NCI-H187 (cell line): ENCODE measurements around the gene RPN1.
A peak's percentile ranks its signal among the peaks of the same experiment; 100 is the strongest.
"Not testable (repeated sequence)": the region's sequence is repeated elsewhere in the genome, so short reads cannot be mapped to it uniquely, and the experiment has no call there.

Source experiments
- DNase-seq, 2 experiments: peaks; one replicate each; lab custom pipeline; 2025; lab: John Stamatoyannopoulos, UW

The RPN1 gene

DNA sequence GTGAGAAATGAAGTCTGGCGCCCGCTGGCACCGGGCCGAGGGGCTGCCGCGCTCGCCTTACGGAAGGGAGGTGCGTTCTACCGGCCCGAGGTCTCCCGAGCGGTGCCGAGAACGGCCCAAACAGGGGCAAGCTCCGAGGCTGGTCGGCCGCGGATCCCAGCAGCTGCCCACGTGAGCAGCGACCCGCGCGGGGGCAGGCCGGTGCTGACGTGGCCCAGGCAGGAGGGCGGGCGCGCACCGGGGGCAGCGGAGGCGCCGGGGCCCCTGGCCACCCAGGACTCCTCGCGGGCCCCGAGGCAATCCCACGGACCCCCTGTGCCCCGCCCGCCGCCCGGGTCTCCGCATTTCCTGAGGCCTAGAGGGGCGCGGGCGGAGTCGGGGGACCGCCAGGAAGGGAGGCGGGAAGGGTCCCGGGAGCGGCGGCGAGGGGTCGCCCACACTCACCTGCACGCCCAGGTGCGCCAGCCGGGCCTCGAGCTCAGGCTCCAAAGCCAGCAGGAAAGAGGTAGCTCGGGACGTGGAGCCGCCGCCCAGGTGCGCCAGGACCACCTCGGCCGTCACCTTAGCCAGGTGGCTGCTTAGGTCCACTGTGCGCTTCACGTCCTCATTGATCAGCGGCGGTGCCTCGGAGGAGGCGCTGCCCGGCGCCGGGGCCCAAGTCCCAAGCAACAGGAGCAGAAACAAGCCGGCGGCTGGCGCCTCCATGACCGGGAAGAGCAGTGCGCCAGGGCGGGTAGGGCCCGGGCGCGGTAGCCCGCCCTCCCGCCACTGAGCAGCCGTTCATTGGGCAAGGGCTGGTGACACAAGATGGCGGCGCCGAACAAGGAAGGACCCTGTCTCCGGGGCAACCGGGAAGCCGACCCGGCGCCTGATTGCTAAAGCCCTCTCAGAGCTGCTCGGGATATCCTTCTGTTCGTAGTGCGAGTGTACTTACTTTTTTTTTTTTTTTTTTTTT lies at the start of gene RPN1:
TSS of gene RPN1 (minus strand) at position 723 of the 955 bp plus-strand sequence. CDS start at position 705, 18 bp downstream.
- DNase-seq, result peak; percentile 58 to 79

GRCh38 chr3:128698211-128699047 lies 47.8 kb upstream of the RPN1 start:
- DNase-seq, result peak; percentile 3 to 11

DNA sequence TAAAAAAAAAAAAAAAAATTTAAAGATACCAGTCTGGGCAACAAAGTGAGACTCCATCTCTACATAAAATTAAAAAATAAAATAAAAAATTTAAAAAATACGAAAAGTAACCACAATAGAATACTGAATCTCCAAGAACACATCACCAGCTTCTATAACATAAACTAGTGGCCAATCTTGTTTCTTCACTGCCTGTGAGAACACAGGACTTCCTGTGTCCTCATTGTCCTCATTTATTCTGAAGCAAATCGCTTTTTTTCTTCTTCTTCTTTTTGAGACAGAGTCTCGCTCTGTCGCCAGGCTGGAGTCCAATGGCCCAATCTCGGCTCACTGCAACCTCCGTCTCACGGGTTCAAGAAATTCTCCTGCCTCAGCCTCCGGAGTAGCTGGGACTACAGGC lies 46.7 kb upstream of the RPN1 start:
- no peak for DNase-seq

- DNase-seq, result no peak
Observed at GRCh38 chr3:128693696-128694095, 43.1 kb upstream of the RPN1 start.

DNA sequence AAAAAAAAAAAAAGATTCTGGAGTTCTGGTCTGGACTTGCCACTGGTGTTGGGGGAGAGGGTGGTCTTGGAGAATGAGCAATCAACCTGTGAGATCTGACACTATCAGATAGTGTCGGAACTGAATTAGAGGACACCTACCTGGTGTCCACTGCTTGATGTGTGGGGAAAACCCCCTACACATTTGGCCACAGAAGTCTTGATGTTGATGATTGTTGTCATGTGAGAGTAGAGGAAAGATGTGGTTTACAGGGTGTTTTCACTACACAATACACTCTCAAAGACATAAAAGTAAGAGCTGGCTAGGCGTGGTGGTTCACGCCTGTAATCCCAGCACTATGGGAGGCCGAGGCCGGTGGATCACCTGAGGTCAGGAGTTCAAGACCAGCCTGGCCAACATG lies 38.4 kb upstream of the RPN1 start:
- DNase-seq, result no peak

DNA sequence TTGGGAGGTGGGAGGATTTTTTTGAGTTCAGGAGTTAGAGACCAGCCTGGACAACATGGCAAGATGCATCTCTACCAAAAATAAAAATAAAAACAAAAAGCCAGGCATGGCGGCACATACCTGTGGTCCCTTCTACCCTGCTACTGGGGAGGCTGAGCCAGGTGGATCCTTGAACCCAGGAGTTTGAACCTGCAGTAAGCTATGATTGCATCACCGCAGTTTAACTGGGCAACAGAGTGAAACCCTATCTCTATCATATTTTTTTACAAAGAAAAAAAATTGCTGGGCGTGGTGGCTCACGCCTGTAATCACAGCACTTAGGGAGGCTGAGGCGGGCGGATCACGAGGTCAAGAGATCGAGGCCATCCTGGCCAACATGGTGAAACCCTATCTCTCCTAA lies 35.8 kb upstream of the RPN1 start:
- no peak for DNase-seq

DNA sequence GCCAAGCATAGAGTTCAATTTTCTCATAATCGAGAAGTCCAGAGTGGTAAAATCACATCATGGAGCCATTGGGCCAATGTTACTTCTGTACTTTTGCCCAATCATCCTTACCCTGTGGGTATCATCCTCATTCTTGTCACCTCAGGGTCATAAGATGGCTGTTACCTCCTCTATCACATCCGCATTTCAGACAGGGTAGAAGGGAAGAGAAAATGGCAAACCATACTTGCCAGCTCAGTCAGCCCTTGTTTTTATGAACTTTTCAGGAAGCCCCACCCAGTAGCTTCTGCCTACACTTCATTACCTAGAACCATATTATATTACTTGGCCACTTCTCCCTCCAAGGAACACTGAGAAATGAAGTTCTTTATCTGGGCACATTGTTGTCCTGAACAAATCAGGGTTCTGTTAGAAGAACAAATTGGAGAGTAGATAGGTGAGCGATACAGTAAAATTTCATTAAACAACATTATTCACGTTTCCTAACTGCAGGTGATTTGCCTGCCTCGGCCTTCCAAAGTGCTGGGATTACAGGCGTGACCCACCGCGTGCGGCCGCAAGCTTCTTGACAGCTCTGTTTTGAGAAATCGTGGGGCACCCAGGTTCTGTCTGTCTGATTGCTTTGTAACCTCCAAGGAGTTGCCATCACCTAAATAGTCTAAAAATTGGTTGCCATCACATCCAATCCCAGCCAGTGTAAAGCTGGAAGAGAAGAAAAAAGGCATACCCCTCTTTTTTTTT lies 34.5 kb upstream of the RPN1 start:
- DNase-seq, result no peak

GRCh38 chr3:128683957-128684356 lies 33.3 kb upstream of the RPN1 start:
- DNase-seq, result no peak

DNA sequence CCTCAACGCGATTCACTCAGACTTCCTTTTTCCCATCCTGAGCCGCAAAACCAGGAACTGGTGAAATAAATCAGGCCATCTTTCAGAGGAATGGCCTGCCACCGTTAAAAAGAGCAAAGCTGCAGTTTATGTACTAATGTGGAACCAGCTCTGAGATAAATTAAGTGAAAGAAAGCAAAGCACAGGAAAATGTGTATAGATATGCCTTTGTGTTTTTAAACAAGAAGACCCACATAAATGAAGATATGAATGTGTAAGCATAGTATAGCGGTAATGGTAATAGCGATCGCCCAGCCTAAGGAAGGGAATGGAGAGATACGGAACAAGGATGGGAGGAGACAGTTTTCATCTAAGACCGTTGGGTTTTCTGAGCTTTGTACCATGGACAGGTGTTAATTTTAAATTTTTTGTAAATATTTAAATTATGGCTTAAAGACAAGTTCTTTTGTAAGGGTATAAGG lies 30.8 kb upstream of the RPN1 start:
- peak in 1 of 2 experiments; percentile 58 for DNase-seq

GRCh38 chr3:128680603-128681368 lies 30.2 kb upstream of the RPN1 start:
- peak; percentile 89 to 96 for DNase-seq

DNA sequence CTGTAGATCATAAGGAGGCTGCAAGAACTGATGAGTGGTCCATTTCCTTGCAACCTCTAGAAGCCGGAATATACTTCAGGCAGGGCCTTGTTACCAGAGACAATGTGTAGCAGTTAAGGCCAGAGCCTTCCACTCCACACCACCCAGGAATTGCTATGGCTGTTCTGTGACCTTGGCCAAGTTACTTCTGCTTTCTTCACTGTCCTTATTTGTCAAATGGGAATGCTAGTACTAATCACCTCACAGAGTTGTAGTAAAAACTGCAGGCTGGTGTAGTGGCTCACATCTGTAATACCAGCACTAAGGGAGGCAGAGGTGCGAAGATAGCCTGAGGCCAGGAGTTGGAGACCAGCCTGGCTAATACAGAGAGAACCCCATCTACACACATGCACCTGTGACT lies 28.7 kb upstream of the RPN1 start:
- DNase-seq, result no peak

DNA sequence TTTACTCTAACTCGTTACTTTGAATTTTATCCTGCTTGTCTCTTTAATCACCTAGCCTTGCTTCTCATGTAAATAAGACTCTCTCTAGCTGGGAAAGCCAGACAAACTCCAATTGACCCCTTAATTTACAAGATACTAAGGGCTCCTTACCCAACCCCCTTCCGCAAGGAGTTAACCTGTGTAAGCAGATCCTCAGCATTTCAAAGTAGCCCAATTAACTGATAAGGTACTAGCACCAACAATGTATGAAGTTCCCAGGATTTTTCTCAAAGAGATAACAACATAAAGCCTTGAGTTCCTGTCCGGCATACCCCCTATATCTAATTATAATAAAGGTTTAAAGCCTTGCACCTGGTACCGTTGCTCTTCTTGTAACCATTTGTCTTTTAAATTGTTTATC lies 25.2 kb upstream of the RPN1 start:
- not testable (repeated sequence) for DNase-seq

DNA sequence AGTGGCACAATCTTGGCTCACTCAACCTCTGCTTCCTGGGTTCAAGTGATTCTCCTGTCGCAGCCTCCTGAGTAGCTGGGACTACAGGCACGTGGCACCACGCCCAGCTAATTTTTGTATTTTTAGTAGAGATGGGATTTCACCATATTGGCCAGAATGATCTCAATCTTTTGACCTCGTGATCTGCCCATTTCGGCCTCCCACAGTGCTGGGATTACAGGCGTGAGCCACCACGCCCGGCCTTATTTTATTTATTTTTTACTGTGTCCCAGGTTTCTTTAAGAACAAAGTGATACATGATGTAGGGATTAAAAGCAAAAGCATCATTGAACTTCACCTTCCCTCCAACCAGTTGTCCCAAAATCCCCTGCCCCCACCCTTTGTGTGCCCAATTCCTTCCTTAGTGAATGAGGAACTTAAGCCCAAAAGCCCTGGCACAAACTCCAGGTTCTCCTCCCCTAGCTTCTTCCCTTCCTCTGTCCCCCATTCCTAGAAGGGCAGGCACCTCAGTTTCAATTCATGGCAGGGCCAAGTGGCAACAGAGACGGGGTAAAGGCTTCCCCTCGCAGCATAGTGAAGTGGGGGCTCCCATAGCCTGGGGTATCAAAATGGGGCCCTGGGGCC lies 23.7 kb upstream of the RPN1 start:
- no peak for DNase-seq

DNA sequence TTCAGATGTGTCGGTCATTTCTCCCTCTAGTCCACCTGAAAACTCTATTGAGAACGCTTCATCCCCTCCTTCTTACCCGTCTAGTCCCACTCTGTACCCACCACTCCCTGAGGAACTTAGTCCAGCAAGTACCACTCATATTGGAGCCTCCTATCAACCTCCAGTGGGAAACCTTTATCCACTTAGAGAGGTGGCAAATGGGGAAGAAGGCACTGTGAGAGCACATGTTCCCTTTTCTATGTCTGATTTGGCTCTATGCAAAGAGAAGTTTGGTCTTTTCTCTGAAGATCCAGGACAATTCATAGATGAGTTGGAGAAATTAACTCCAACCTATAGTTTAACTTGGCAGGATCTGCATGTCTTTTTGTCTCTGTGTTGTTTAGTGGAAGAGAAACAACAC lies 17.0 kb upstream of the RPN1 start:
- no peak for DNase-seq

- no peak for DNase-seq
Observed at GRCh38 chr3:128665362-128666021, 14.9 kb upstream of the RPN1 start.

GRCh38 chr3:128663151-128663550 lies 12.5 kb upstream of the RPN1 start:
- DNase-seq, result no peak

DNA sequence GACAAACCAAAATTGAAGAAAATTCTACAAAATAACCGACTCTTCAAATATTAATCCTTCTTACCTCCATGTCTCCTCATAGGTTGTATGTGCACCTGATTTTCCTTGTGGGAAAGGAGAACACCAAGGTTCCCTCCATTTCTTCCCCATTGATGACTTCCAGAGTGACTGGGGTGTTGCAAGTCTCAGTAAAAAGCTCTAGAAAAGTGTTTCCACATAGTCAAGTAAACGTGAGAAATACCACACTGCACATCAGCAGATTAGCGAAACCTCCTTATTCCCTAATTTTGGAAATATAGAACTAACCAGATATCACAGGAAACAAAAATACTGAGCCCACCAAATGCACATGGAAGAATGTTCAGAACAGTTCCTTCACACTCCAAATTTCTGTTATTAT lies 4.9 kb upstream of the RPN1 start:
- DNase-seq, result no peak

DNA sequence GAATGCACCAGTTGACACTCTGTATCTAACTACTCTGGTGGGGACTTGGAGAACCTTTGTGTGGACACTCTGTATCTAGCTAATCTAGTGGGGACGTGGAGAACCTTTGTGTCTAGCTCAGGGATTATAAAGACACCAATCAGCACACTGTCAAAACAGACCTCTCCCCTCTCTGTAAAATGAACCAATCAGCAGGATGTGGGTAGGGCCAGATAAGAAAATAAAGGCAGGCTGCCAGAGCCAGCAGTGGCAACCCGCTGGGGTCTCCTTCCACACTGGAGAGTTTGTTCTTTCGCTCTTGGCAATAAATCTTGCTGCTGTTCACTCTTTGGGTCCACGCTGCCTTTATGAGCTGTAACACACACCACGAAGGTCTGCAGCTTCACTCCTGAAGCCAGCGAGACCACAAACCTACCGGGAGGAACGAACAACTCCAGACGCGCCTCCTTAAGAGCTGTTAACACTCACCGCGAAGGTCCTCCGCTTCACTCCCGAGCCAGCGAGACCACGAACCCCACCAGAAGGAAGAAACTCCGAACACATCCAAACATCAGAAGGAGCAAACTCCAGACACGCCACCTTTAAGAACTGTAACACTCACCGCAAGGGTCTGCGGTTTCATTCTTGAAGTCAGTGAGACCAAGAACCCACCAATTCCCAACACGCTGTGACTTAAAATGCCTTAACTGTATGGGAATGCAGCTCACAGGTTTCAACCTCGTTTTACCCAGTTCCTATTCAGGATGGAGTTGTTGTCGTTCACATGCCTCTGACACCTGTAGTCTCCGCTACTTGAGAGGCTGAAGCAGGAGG lies 3.6 kb upstream of the RPN1 start:
- not testable (repeated sequence) for DNase-seq

GRCh38 chr3:128653383-128653992 lies 2.9 kb upstream of the RPN1 start:
- DNase-seq, result not testable (repeated sequence)
